Activated CD4-positive, CD25-positive, alpha-beta regulatory T cell treated with anti-CD3 and anti-CD28 coated beads, Interleukin-2, amount 50 U/mL, for 72 hours (primary cell): ENCODE results near the gene PIK3R2.
"Not testable (repeated sequence)": the region's sequence is repeated elsewhere in the genome, so short reads cannot be mapped to it uniquely, and the experiment has no call there.

Source experiments
- DNase-seq: peaks from one replicate; pipeline ENCODE4 v3.0.0; 2021

The PIK3R2 gene

GRCh38 chr19:18205200-18205892 is 52.4 kb downstream of the PIK3R2 start:
- DNase-seq, result peak; percentile 59

DNA sequence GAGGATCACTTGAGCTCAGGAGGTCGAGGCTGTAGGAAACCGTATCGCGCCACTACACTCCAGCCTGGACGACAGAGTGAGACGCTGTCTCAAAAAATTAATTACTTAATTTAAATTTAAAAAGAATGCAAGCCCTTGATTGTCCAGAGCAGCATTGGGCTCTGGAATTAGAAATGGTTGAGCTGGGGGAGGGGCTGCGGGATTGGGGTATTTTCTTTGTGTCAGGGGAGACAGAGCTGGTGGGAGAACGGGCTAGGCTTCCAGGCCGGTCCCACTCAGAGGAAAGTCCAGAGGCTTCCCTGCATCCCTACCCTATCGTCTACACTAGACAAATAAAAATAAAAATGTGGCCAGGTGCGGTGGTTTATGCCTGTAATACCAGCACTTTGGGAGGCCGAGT is 53.1 kb downstream of the PIK3R2 start:
- no peak for DNase-seq

GRCh38 chr19:18208098-18208951 is 55.4 kb downstream of the PIK3R2 start:
- DNase-seq, result peak; percentile 64

DNA sequence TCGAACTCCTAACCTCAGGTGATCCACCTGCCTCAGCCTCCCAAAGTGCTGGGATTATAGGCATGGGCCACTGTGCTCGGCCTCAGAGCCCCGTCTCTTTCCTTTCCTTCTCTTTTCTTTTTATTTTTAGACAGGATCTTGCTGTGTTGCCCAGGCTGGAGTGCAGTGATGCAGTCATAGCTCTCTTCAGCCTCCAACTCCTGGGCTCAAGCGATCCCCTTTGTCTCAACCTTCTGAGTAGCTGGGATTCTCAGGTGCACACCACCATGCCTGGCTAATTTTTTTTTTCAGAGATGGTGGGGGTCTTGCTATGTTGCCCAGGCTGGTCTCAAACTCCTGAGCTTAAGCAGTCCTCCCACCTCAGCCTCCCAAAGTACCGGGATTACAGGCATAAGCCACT is 56.9 kb downstream of the PIK3R2 start:
- not testable (repeated sequence) for DNase-seq

DNA sequence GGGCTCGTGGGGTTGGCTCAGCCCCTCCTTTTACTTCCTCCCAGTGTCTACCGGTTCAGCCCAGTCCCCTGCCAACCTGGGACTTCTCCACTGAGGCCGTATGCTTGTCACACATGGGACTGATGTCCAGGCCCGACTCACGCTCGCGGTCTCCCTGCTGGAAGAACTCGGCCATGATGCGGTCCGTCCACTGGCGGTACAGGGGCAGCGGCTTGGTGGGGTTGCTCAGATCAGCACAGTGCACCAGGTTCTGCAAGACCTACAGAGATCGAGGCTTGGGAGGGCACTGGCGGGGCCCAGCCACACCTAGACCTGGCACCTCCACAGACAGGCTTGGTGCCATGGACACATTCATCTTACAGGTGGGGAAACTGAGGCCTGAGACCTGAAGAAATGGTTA is 58.7 kb downstream of the PIK3R2 start:
- DNase-seq, result no peak

GRCh38 chr19:18214779-18215433 is 61.9 kb downstream of the PIK3R2 start:
- no peak for DNase-seq

DNA sequence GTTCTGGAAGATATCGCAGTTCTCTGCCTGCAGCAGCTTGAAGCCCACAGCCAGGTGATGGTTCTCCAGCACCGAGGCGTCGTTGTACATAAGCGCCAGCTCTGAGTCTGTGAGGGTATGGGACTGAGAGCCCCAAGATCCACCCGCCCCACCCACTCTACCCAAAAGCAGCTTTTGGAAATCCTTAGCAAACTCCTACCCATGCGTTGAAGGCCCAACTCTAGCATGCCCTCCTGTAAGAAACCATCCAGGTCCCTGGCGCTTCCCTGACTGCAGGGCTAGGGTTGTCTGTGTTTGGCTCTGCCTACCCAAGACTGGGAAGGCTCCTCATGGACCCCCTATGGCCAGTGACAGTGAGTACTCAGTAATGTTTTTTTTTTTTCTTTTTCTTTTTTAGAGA is 63.8 kb downstream of the PIK3R2 start:
- no peak for DNase-seq

DNA sequence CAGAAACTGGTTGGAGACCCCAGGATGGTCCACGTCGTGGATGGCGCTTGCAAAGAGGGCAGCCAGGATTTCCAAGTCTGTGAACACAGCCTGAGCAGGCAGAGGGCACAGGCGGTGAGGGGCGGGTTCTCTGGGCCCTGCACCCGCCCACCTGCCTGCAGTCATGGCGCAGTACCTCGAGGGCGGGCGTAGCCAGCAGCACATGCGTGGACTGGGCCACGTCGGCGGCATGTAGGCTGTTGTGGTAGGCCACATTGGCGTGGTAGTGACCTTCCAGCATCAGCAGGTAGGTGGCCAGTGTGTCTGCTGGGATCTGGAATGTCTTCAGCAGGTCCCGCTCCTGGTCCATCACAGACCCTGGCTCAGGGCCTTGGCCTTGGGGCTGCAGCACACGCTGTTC is 65.2 kb downstream of the PIK3R2 start:
- no peak for DNase-seq

GRCh38 chr19:18218600-18218999 is 65.6 kb downstream of the PIK3R2 start:
- no peak for DNase-seq
